ENCODE results near the gene PLEKHM3.

PLEKHM3 gene

GRCh38 chr2:207887500-207887899, 137.8 kb downstream of the PLEKHM3 start:
- DNase-seq (ENCODE audit: extremely low spot score): no peak
- ChIA-PET CTCF (no interaction called here), POLR2A (no interaction called here)
- TF ChIP-seq SUZ12 (IDR thresholded peaks at IDR 0.05) (no peak), CTBP1 (IDR thresholded peaks at IDR 0.05; ENCODE audit: borderline replicate concordance) (no peak), SP1 (IDR thresholded peaks at IDR 0.05) (no peak), FOXA1 (IDR thresholded peaks at IDR 0.05) (no peak), TARDBP (IDR thresholded peaks at IDR 0.05) (no peak), ELF4 (IDR thresholded peaks at IDR 0.05) (no peak), ARNT (IDR thresholded peaks at IDR 0.05) (no peak), L3MBTL2 (conservative IDR thresholded peaks at IDR 0.05) (no peak), PKNOX1 (IDR thresholded peaks at IDR 0.05) (no peak), BHLHE40 (IDR thresholded peaks at IDR 0.05; ENCODE audit: borderline replicate concordance) (no peak), FOXK2 (IDR thresholded peaks at IDR 0.05) (no peak), HDGF (IDR thresholded peaks at IDR 0.05; ENCODE audit: borderline replicate concordance) (no peak)

GRCh38 chr2:207885010-207885409, 140.3 kb downstream of the PLEKHM3 start:
- TF ChIP-seq FOXA1 (IDR thresholded peaks at IDR 0.05) (no peak), TARDBP (IDR thresholded peaks at IDR 0.05) (no peak), BHLHE40 (IDR thresholded peaks at IDR 0.05; ENCODE audit: borderline replicate concordance) (no peak), FOXK2 (IDR thresholded peaks at IDR 0.05) (no peak), LEF1 (IDR thresholded peaks at IDR 0.05; ENCODE audit: borderline replicate concordance) (no peak), PKNOX1 (IDR thresholded peaks at IDR 0.05) (no peak), ZNF384 (IDR thresholded peaks at IDR 0.05) (no peak), SP1 (IDR thresholded peaks at IDR 0.05) (no peak), NFRKB (IDR thresholded peaks at IDR 0.05) (no peak), ELF4 (IDR thresholded peaks at IDR 0.05) (no peak), ARNT (IDR thresholded peaks at IDR 0.05) (no peak), L3MBTL2 (conservative IDR thresholded peaks at IDR 0.05) (no peak), CTBP1 (IDR thresholded peaks at IDR 0.05; ENCODE audit: borderline replicate concordance) (no peak), SUZ12 (IDR thresholded peaks at IDR 0.05) (no peak), FOXM1 (IDR thresholded peaks at IDR 0.05; ENCODE audit: borderline replicate concordance) (no peak)
- CTCF ChIA-PET: no interaction called here
- POLR2A ChIA-PET: interaction anchor here (1.0 kb wide), 1 partner anchor 19 kb away, joined by 3 read pairs; no protein-coding TSS in a partner anchor
- DNase-seq (ENCODE audit: extremely low spot score): no peak

- no peak for DNase-seq (ENCODE audit: extremely low spot score)
- POLR2A ChIA-PET: interaction anchor here (1.0 kb wide), 1 partner anchor 18 kb away, joined by 3 read pairs; no protein-coding TSS in a partner anchor
- CTCF ChIA-PET: no interaction called here
- TF ChIP-seq NFRKB (IDR thresholded peaks at IDR 0.05): no peak
Observed at GRCh38 chr2:207884127-207884526, 141.2 kb downstream of the PLEKHM3 start.

DNA sequence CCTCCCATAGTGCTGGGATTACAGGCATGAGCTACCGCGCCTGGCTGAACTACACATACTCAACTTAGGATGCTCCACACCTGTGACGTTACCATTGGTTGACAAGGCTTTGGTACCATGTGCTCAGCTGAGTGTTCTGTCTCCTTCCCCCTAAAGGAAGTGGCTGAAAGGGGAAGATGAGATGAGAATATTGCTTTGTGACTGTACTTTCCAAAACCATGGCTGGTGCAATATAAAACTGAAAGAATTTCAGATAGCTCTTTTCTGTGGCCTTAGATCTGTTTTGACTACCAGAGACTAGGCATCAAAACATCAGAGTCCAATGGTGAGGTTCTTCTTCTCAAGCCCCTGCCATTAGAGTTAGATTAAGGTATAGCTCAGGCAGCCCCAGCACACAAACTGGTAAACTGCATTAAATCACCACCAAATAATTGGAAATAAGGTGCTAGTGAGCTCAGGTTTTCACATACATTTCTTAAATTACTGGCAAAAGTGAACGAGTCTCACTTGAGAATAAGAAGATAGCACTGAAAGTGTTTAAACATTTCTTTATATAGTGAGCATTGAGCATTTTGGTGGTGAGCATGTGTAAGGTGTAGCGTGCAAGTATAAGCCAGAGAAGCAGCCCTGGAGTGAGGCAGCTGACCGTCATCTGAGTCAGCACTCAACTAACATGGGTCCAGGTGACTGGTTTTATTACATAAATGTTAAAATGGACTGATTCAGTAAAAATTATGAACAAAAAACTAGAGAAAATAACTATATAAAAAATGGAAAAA, 142.1 kb downstream of the PLEKHM3 start:
- no peak for TF ChIP-seq SP1 (IDR thresholded peaks at IDR 0.05)
- no peak for TF ChIP-seq TARDBP (IDR thresholded peaks at IDR 0.05)
- no peak for TF ChIP-seq L3MBTL2 (conservative IDR thresholded peaks at IDR 0.05)
- no peak for TF ChIP-seq FOXM1 (IDR thresholded peaks at IDR 0.05; ENCODE audit: borderline replicate concordance)
- no peak for TF ChIP-seq NFRKB (IDR thresholded peaks at IDR 0.05)
- TF ChIP-seq ARNT (IDR thresholded peaks at IDR 0.05): no peak
- no peak for TF ChIP-seq CTBP1 (IDR thresholded peaks at IDR 0.05; ENCODE audit: borderline replicate concordance)
- no peak for TF ChIP-seq PKNOX1 (IDR thresholded peaks at IDR 0.05)
- TF ChIP-seq HDGF (IDR thresholded peaks at IDR 0.05; ENCODE audit: borderline replicate concordance): no peak
- TF ChIP-seq FOXA1 (IDR thresholded peaks at IDR 0.05): no peak
- TF ChIP-seq BHLHE40 (IDR thresholded peaks at IDR 0.05; ENCODE audit: borderline replicate concordance): no peak
- no peak for TF ChIP-seq SUZ12 (IDR thresholded peaks at IDR 0.05)
- TF ChIP-seq FOXK2 (IDR thresholded peaks at IDR 0.05): no peak
- TF ChIP-seq ELF4 (IDR thresholded peaks at IDR 0.05): no peak
- no peak for TF ChIP-seq LEF1 (IDR thresholded peaks at IDR 0.05; ENCODE audit: borderline replicate concordance)
- TF ChIP-seq ZNF384 (IDR thresholded peaks at IDR 0.05): no peak
- no peak for DNase-seq (ENCODE audit: extremely low spot score)
- CTCF ChIA-PET: interaction anchor here (0.7 to 0.9 kb wide), 2 partner anchors 13 to 137 kb away, joined by 3 to 4 read pairs; no protein-coding TSS in a partner anchor
- POLR2A ChIA-PET: no interaction called here

- ChIA-PET POLR2A (no interaction called here), CTCF (interaction anchor here (0.9 kb wide), 1 partner anchor 15 kb away, joined by 4 read pairs; no protein-coding TSS in a partner anchor)
Observed at GRCh38 chr2:207881902-207882301, 143.4 kb downstream of the PLEKHM3 start.

More at GRCh38 chr2:207881902-207882301, 143.4 kb downstream of the PLEKHM3 start:
- no peak for DNase-seq (ENCODE audit: extremely low spot score)
- TF ChIP-seq SUZ12 (IDR thresholded peaks at IDR 0.05): no peak
- no peak for TF ChIP-seq LEF1 (IDR thresholded peaks at IDR 0.05; ENCODE audit: borderline replicate concordance)
- no peak for TF ChIP-seq CTBP1 (IDR thresholded peaks at IDR 0.05; ENCODE audit: borderline replicate concordance)
- no peak for TF ChIP-seq L3MBTL2 (conservative IDR thresholded peaks at IDR 0.05)
- no peak for TF ChIP-seq BHLHE40 (IDR thresholded peaks at IDR 0.05; ENCODE audit: borderline replicate concordance)
- no peak for TF ChIP-seq FOXK2 (IDR thresholded peaks at IDR 0.05)
- TF ChIP-seq FOXM1 (IDR thresholded peaks at IDR 0.05; ENCODE audit: borderline replicate concordance): no peak
- TF ChIP-seq ZNF384 (IDR thresholded peaks at IDR 0.05): no peak
- TF ChIP-seq SP1 (IDR thresholded peaks at IDR 0.05): no peak
- no peak for TF ChIP-seq NFRKB (IDR thresholded peaks at IDR 0.05)
- no peak for TF ChIP-seq ARNT (IDR thresholded peaks at IDR 0.05)
- no peak for TF ChIP-seq ELF4 (IDR thresholded peaks at IDR 0.05)
- TF ChIP-seq FOXA1 (IDR thresholded peaks at IDR 0.05): no peak
- TF ChIP-seq HDGF (IDR thresholded peaks at IDR 0.05; ENCODE audit: borderline replicate concordance): no peak
- TF ChIP-seq PKNOX1 (IDR thresholded peaks at IDR 0.05): no peak
- TF ChIP-seq TARDBP (IDR thresholded peaks at IDR 0.05): no peak

Measured in HEK293T (cell line).